A549 (cell line): ENCODE measurements around the gene EOMES.

Experiments
- CEBPB ChIP-seq, 2 experiments: fragments of >200 bp in 1 of 2; sonication (Bioruptor Twin) in 1 of 2; formaldehyde crosslinking in 1 of 2; IDR thresholded peaks; 2 replicates each; pipeline ENCODE4 v1.6.1; 2012 to 2016
- CHD2 ChIP-seq: fragments of 150-350 bp; IDR thresholded peaks from 2 replicates; pipeline ENCODE4 v1.6.1; 2014; ENCODE audit warnings: low read length; ENCODE audit not compliant: partially characterized antibody
- CTCF ChIP-seq: fragments of >200 bp; sonication (Bioruptor Twin); formaldehyde crosslinking; IDR thresholded peaks from 3 replicates; pipeline ENCODE4 v1.5.1; 2016
- E2F6 ChIP-seq: IDR thresholded peaks from 2 replicates; pipeline ENCODE4 v1.6.1; 2012; ENCODE audit warnings: low read depth, borderline replicate concordance
- MAZ ChIP-seq: fragments of 150-350 bp; IDR thresholded peaks from 2 replicates; pipeline ENCODE4 v1.6.1; 2014; ENCODE audit warnings: antibody characterized with exemption, low read depth, low read length, borderline replicate concordance

GRCh38 chr3:27729325-27729724 lies 7.2 kb upstream of the EOMES start:
- TF ChIP-seq CEBPB (IDR thresholded peaks at IDR 0.05) (no peak), CTCF (no peak), MAZ (no peak), CHD2 (no peak), E2F6 (no peak)
